ENCODE results near the gene DNAJC24. TPM values are rescaled to one million over a fixed set of nuclear protein-coding genes. Genes with fewer than 3 reads are reported as not detected.

Gene DNAJC24
- total and polyA plus RNA-seq, 2 experiments from 2014 or later, result 6.1 to 12.2 TPM

GRCh38 chr11:31414338-31414737, 44.7 kb downstream of the DNAJC24 start:
- Histone ChIP-seq H3K4me3 (no peak overlapping the region), H3K27ac (no peak overlapping the region), H3K36me3 (no peaks in the 10 kb centered on the region), H3K4me1 (ENCODE audit: low read depth) (peaks cover 7% of the 10 kb centered on the region), H3K27me3 (no peaks in the 10 kb centered on the region), H3K9me3 (ENCODE audit: low read depth) (no peaks in the 10 kb centered on the region)
- TF ChIP-seq CTCF (IDR thresholded peaks at IDR 0.05; ENCODE audit: low read depth, low read length), result no peak
- DNase-seq (ENCODE audit: low read depth in 1 of 2, low spot score in 1 of 2), result no peak

GRCh38 chr11:31415435-31415834, 45.8 kb downstream of the DNAJC24 start:
- no peak overlapping the region for H3K4me3 ChIP-seq
- DNase-seq (ENCODE audit: low read depth in 1 of 2, low spot score in 1 of 2), result no peak
- peaks cover 18% of the 10 kb centered on the region for H3K4me1 ChIP-seq (ENCODE audit: low read depth)
- TF ChIP-seq CTCF (IDR thresholded peaks at IDR 0.05; ENCODE audit: low read depth, low read length), result no peak
- no peaks in the 10 kb centered on the region for H3K9me3 ChIP-seq (ENCODE audit: low read depth)
- no peak overlapping the region for H3K27ac ChIP-seq
- H3K36me3 ChIP-seq, result no peaks in the 10 kb centered on the region
- H3K27me3 ChIP-seq, result no peaks in the 10 kb centered on the region

GRCh38 chr11:31417357-31417756, 47.7 kb downstream of the DNAJC24 start:
- TF ChIP-seq CTCF (IDR thresholded peaks at IDR 0.05; ENCODE audit: low read depth, low read length), result no peak
- DNase-seq (ENCODE audit: low read depth in 1 of 2, low spot score in 1 of 2), result no peak
- H3K4me1 ChIP-seq (ENCODE audit: low read depth), result peaks cover 27% of the 10 kb centered on the region
- H3K4me3 ChIP-seq, result no peak overlapping the region
- no peak overlapping the region for H3K27ac ChIP-seq
- no peaks in the 10 kb centered on the region for H3K27me3 ChIP-seq
- no peaks in the 10 kb centered on the region for H3K9me3 ChIP-seq (ENCODE audit: low read depth)
- H3K36me3 ChIP-seq, result no peaks in the 10 kb centered on the region

GRCh38 chr11:31417816-31418215, 48.2 kb downstream of the DNAJC24 start:
- no peak for TF ChIP-seq CTCF (IDR thresholded peaks at IDR 0.05; ENCODE audit: low read depth, low read length)
- H3K9me3 ChIP-seq (ENCODE audit: low read depth), result no peaks in the 10 kb centered on the region
- H3K27me3 ChIP-seq, result no peaks in the 10 kb centered on the region
- peaks cover 27% of the 10 kb centered on the region for H3K4me1 ChIP-seq (ENCODE audit: low read depth)
- no peak overlapping the region for H3K27ac ChIP-seq
- H3K36me3 ChIP-seq, result no peaks in the 10 kb centered on the region
- DNase-seq (ENCODE audit: low read depth in 1 of 2, low spot score in 1 of 2), result no peak
- no peak overlapping the region for H3K4me3 ChIP-seq

- DNase-seq (ENCODE audit: low read depth in 1 of 2, low spot score in 1 of 2), result no peak
- no peak overlapping the region for H3K27ac ChIP-seq
- H3K27me3 ChIP-seq, result no peaks in the 10 kb centered on the region
- no peak for TF ChIP-seq CTCF (IDR thresholded peaks at IDR 0.05; ENCODE audit: low read depth, low read length)
- no peak overlapping the region for H3K4me3 ChIP-seq
- no peaks in the 10 kb centered on the region for H3K36me3 ChIP-seq
- H3K4me1 ChIP-seq (ENCODE audit: low read depth), result peaks cover 27% of the 10 kb centered on the region
- H3K9me3 ChIP-seq (ENCODE audit: low read depth), result no peaks in the 10 kb centered on the region
Measured at GRCh38 chr11:31419138-31419537, 49.5 kb downstream of the DNAJC24 start.

GRCh38 chr11:31419669-31420068, 50.0 kb downstream of the DNAJC24 start:
- TF ChIP-seq CTCF (IDR thresholded peaks at IDR 0.05; ENCODE audit: low read depth, low read length), result no peak
- no peak for DNase-seq (ENCODE audit: low read depth in 1 of 2, low spot score in 1 of 2)
- Histone ChIP-seq H3K4me1 (ENCODE audit: low read depth) (peaks cover 27% of the 10 kb centered on the region), H3K9me3 (ENCODE audit: low read depth) (no peaks in the 10 kb centered on the region), H3K27ac (no peak overlapping the region), H3K36me3 (no peaks in the 10 kb centered on the region), H3K4me3 (no peak overlapping the region), H3K27me3 (no peaks in the 10 kb centered on the region)

All from cardiac muscle cell (in vitro differentiated cells and primary cell).